Gastroesophageal sphincter (tissue), 3 donors: ENCODE measurements around the gene CALCR.

Experiments
- EP300 ChIP-seq: sonication (generic); formaldehyde crosslinking; IDR thresholded peaks from one replicate; pipeline ENCODE4 v1.6.1; 2017; ENCODE audit warnings: antibody characterized with exemption, mild to moderate bottlenecking
- POLR2A ChIP-seq, 2 donors: fragments of 450-650 bp; IDR thresholded peaks; one replicate each; pipeline ENCODE4 v1.6.1; 2017; ENCODE audit warnings: antibody characterized with exemption in 2 of 2, mild to moderate bottlenecking in 2 of 2, moderate library complexity in 1 of 2
- POLR2AphosphoS5 ChIP-seq: sonication (generic); formaldehyde crosslinking; IDR thresholded peaks from one replicate; pipeline ENCODE4 v1.6.1; 2017; ENCODE audit warnings: antibody characterized with exemption
- TF ChIP-seq, protein P1 (sequence below), 4 experiments: fragments of 200-600 bp in 2 of 4; fragments of 450-650 bp in 2 of 4; sonication (generic) in 1 of 4; IDR thresholded peaks; one replicate each; pipeline ENCODE4 v1.5.1; 2017 to 2019; ENCODE audit warnings: antibody characterized with exemption in 4 of 4, mild to moderate bottlenecking in 2 of 4, moderate library complexity in 2 of 4

DNA sequence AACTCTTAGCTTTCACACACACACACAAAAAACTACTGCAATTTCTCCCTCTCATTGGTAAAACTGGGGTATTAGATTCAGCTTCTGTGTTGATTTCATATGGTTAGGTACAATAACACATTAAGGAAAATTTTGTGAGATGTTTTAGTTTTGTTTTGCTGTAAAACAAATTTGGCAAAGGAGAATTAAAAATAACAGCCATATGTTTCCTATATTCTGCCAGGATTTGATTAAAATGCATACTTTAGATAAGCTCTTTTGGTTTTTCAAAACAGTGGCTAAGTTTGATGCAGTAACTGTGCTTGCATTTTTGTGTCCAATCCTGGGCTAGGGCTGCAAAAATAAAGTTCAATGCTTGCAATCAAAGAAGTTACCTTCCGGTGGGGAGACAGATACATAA is 126.3 kb downstream of the CALCR start:
- TF ChIP-seq, protein P1, sequence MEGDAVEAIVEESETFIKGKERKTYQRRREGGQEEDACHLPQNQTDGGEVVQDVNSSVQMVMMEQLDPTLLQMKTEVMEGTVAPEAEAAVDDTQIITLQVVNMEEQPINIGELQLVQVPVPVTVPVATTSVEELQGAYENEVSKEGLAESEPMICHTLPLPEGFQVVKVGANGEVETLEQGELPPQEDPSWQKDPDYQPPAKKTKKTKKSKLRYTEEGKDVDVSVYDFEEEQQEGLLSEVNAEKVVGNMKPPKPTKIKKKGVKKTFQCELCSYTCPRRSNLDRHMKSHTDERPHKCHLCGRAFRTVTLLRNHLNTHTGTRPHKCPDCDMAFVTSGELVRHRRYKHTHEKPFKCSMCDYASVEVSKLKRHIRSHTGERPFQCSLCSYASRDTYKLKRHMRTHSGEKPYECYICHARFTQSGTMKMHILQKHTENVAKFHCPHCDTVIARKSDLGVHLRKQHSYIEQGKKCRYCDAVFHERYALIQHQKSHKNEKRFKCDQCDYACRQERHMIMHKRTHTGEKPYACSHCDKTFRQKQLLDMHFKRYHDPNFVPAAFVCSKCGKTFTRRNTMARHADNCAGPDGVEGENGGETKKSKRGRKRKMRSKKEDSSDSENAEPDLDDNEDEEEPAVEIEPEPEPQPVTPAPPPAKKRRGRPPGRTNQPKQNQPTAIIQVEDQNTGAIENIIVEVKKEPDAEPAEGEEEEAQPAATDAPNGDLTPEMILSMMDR (IDR thresholded peaks at IDR 0.05): no peak
- no peak for TF ChIP-seq EP300
- no peak for TF ChIP-seq POLR2A (IDR thresholded peaks at IDR 0.05)
- no peak for TF ChIP-seq POLR2AphosphoS5
